ENCODE measurements around the gene CSRP3.

GRCh38 chr11:19145319-19145718, 56.5 kb downstream of the CSRP3 start:
- no peak for TF ChIP-seq HOXA7 (CRISPR knock-in tag; IDR thresholded peaks at IDR 0.05)
- TF ChIP-seq, protein P1, sequence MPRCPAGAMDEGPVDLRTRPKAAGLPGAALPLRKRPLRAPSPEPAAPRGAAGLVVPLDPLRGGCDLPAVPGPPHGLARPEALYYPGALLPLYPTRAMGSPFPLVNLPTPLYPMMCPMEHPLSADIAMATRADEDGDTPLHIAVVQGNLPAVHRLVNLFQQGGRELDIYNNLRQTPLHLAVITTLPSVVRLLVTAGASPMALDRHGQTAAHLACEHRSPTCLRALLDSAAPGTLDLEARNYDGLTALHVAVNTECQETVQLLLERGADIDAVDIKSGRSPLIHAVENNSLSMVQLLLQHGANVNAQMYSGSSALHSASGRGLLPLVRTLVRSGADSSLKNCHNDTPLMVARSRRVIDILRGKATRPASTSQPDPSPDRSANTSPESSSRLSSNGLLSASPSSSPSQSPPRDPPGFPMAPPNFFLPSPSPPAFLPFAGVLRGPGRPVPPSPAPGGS (IDR thresholded peaks at IDR 0.05): no peak
